Neuronal stem cell (in vitro differentiated cells): ENCODE measurements around the gene RAC2.
"Not testable (repeated sequence)": the region's sequence is repeated elsewhere in the genome, so short reads cannot be mapped to it uniquely, and the experiment has no call there.

Source experiments
- DNase-seq: peaks from one replicate; pipeline ENCODE4 v3.0.0-alpha.2; 2013; ENCODE audit warnings: low spot score
- H2AFZ ChIP-seq: one replicate; pipeline ENCODE4 v1.6.1; 2013; ENCODE audit warnings: mild to moderate bottlenecking, low read length, inconsistent platforms
- H2AK5ac ChIP-seq: 2 replicates; pipeline ENCODE4 v1.6.1; 2013; ENCODE audit warnings: low read depth, mild to moderate bottlenecking, inconsistent platforms, low read length, moderate library complexity, mixed read lengths
- H2BK120ac ChIP-seq: 2 replicates; pipeline ENCODE4 v1.6.1; 2013; ENCODE audit warnings: low read depth, mild to moderate bottlenecking, inconsistent platforms, low read length, moderate library complexity, mixed read lengths
- H2BK12ac ChIP-seq: one replicate; pipeline ENCODE4 v1.6.1; 2013; ENCODE audit warnings: low read length, inconsistent platforms
- H2BK15ac ChIP-seq: 2 replicates; pipeline ENCODE4 v1.6.1; 2013; ENCODE audit warnings: mild to moderate bottlenecking, low read length, inconsistent platforms, mixed read lengths
- H2BK5ac ChIP-seq: one replicate; pipeline ENCODE4 v1.6.1; 2013; ENCODE audit warnings: inconsistent platforms, mild to moderate bottlenecking, low read length, moderate library complexity
- H3K14ac ChIP-seq: one replicate; pipeline ENCODE4 v1.6.1; 2013; ENCODE audit warnings: low read length, inconsistent platforms
- H3K18ac ChIP-seq: 2 replicates; pipeline ENCODE4 v1.6.1; 2013; ENCODE audit warnings: low read length, inconsistent platforms
- H3K23ac ChIP-seq: 2 replicates; pipeline ENCODE4 v1.6.1; 2013; ENCODE audit warnings: low read depth, mild to moderate bottlenecking, mixed read lengths, low read length, inconsistent platforms; ENCODE audit not compliant: poor library complexity
- H3K27ac ChIP-seq: replicated peaks from 3 replicates; pipeline ENCODE4 v1.5.1; 2013; ENCODE audit warnings: low read length, inconsistent platforms
- H3K27me3 ChIP-seq, 3 experiments: 2 replicates each; pipeline ENCODE4 v1.6.1; 2013; ENCODE audit warnings: low read length in 3 of 3, mild to moderate bottlenecking in 2 of 3, inconsistent platforms in 1 of 3, low read depth in 1 of 3, mixed read lengths in 1 of 3, moderate library complexity in 1 of 3; ENCODE audit not compliant: control insufficient read depth in 3 of 3, insufficient read depth in 3 of 3
- H3K36me3 ChIP-seq, 2 donors: replicated peaks in 1 of 2; 2 replicates each; pipeline ENCODE4 v1.6.1; 2013; ENCODE audit warnings: low read length in 2 of 2; ENCODE audit not compliant: control insufficient read depth in 2 of 2, insufficient read depth in 2 of 2
- H3K4ac ChIP-seq: 2 replicates; pipeline ENCODE4 v1.6.1; 2013; ENCODE audit warnings: inconsistent platforms, mild to moderate bottlenecking, low read length, moderate library complexity
- H3K4me1 ChIP-seq, 2 donors: 1 replicate in 1 of 2; 2 replicates in 1 of 2; pipeline ENCODE4 v1.6.1; 2013; ENCODE audit warnings: low read length in 2 of 2, low read depth in 1 of 2; ENCODE audit not compliant: control insufficient read depth in 2 of 2, insufficient read depth in 1 of 2
- H3K4me2 ChIP-seq: one replicate; pipeline ENCODE4 v1.6.1; 2013; ENCODE audit warnings: mild to moderate bottlenecking, low read length, inconsistent platforms; ENCODE audit not compliant: insufficient read depth, poor library complexity, severe bottlenecking
- H3K4me3 ChIP-seq, 2 donors: 2 replicates each; pipeline ENCODE4 v1.5.1; 2013; ENCODE audit warnings: low read length in 2 of 2, mild to moderate bottlenecking in 2 of 2, inconsistent platforms in 1 of 2, moderate library complexity in 1 of 2
- H3K79me1 ChIP-seq: one replicate; pipeline ENCODE4 v1.6.1; 2013; ENCODE audit warnings: low read depth, mild to moderate bottlenecking, inconsistent platforms, low read length, moderate library complexity
- H3K9ac ChIP-seq: one replicate; pipeline ENCODE4 v1.6.1; 2013; ENCODE audit warnings: mild to moderate bottlenecking, low read depth, low read length, inconsistent platforms; ENCODE audit not compliant: poor library complexity
- H3K9me3 ChIP-seq, 2 donors: replicated peaks in 1 of 2; 2 replicates each; pipeline versions ENCODE3 to v1.6.1; 2013; ENCODE audit warnings: low read length in 2 of 2, mild to moderate bottlenecking in 2 of 2, inconsistent platforms in 1 of 2, low read depth in 1 of 2, mixed read lengths in 1 of 2, moderate library complexity in 1 of 2; ENCODE audit not compliant: control insufficient read depth in 2 of 2, insufficient read depth in 1 of 2
- H4K8ac ChIP-seq: one replicate; pipeline ENCODE4 v1.6.1; 2013; ENCODE audit warnings: low read depth, mild to moderate bottlenecking, inconsistent platforms, low read length, moderate library complexity
- H4K91ac ChIP-seq: one replicate; pipeline ENCODE4 v1.6.1; 2013; ENCODE audit warnings: low read length, low read depth, mild to moderate bottlenecking, inconsistent platforms; ENCODE audit not compliant: poor library complexity
- WGBS, 2 donors: extraction: QIAGEN DNeasy Blood & Tissue Kit; methylation state at CpG; one replicate each; pipeline ENCODE4 v1.1.7; 2013; ENCODE audit warnings: missing lambda C conversion rate in 2 of 2, mixed read lengths in 1 of 2; ENCODE audit not compliant: insufficient read length in 2 of 2, insufficient replicate concordance in 1 of 2; ENCODE audit errors: extremely low coverage in 2 of 2; 5-methylcytosine and 5-hydroxymethylcytosine counted together

The RAC2 gene

GRCh38 chr22:37251836-37252235 lies 7.8 kb upstream of the RAC2 start:
- H4K91ac ChIP-seq, DNase-seq, H3K27me3 ChIP-seq, H4K8ac ChIP-seq, H3K27ac ChIP-seq, H3K36me3 ChIP-seq, H3K4me3 ChIP-seq, H3K18ac ChIP-seq, H2AK5ac ChIP-seq, H3K14ac ChIP-seq, H3K4ac ChIP-seq, H3K4me2 ChIP-seq, H3K9me3 ChIP-seq, H3K9ac ChIP-seq, H2BK12ac ChIP-seq, H3K4me1 ChIP-seq, H2AFZ ChIP-seq, H3K79me1 ChIP-seq, H2BK120ac ChIP-seq, H3K23ac ChIP-seq, H2BK15ac ChIP-seq, H2BK5ac ChIP-seq: not testable (repeated sequence)
- WGBS, 2 donors, result no CpG with 5 or more reads among the region's 8 CpGs

GRCh38 chr22:37249986-37250385 lies 5.9 kb upstream of the RAC2 start:
- no CpG with 5 or more reads among the region's 12 CpGs for WGBS, 2 donors
- Histone ChIP-seq H3K27me3 (peaks cover 0 to 3% (median 0%) of the 10 kb centered on the region in 3 experiments), H2BK12ac (no peak overlapping the region), H3K36me3 (no peaks in the 10 kb centered on the region), H3K9me3 (no peaks in the 10 kb centered on the region), H2AFZ (no peak overlapping the region), H3K4me1 (peaks cover 0 to 2% of the 10 kb centered on the region in 2 donors), H2AK5ac (no peak overlapping the region), H2BK15ac (no peak overlapping the region), H2BK5ac (no peak overlapping the region), H3K9ac (no peak overlapping the region), H3K4me2 (no peak overlapping the region), H3K4me3 (no peak overlapping the region), H3K18ac (no peak overlapping the region), H3K14ac (no peak overlapping the region), H4K91ac (no peak overlapping the region), H3K4ac (no peak overlapping the region), H4K8ac (no peak overlapping the region), H3K27ac (no peak overlapping the region), H3K23ac (no peak overlapping the region), H3K79me1 (no peaks in the 10 kb centered on the region), H2BK120ac (no peak overlapping the region)
- no peak for DNase-seq

- no peak overlapping the region for H3K4me2 ChIP-seq
- no peak overlapping the region for H3K14ac ChIP-seq
- H2BK12ac ChIP-seq, result no peak overlapping the region
- H2BK120ac ChIP-seq, result no peak overlapping the region
- no peaks in the 10 kb centered on the region for H3K36me3 ChIP-seq
- DNase-seq, result no peak
- peaks cover 1 to 2% of the 10 kb centered on the region in 2 donors for H3K4me1 ChIP-seq
- H3K23ac ChIP-seq, result no peak overlapping the region
- H3K9me3 ChIP-seq, result no peaks in the 10 kb centered on the region
- no peak overlapping the region for H4K8ac ChIP-seq
- no peak overlapping the region for H3K18ac ChIP-seq
- no peak overlapping the region for H2BK5ac ChIP-seq
- no peak overlapping the region for H2BK15ac ChIP-seq
- H3K27ac ChIP-seq, result no peak overlapping the region
- no CpG with 5 or more reads among the region's 6 CpGs for WGBS, 2 donors
- no peaks in the 10 kb centered on the region for H3K27me3 ChIP-seq
- H4K91ac ChIP-seq, result no peak overlapping the region
- no peak overlapping the region for H3K4me3 ChIP-seq
- no peaks in the 10 kb centered on the region for H3K79me1 ChIP-seq
- H2AFZ ChIP-seq, result no peak overlapping the region
- no peak overlapping the region for H2AK5ac ChIP-seq
- no peak overlapping the region for H3K4ac ChIP-seq
- H3K9ac ChIP-seq, result no peak overlapping the region
These were observed 4.2 kb upstream of the RAC2 start for GRCh38 chr22:37248251-37248650.

- H3K14ac ChIP-seq, result no peak overlapping the region
- no peak overlapping the region for H3K23ac ChIP-seq
- H3K9me3 ChIP-seq, result no peaks in the 10 kb centered on the region
- H2BK5ac ChIP-seq, result no peak overlapping the region
- WGBS, 2 donors, result no CpG with 5 or more reads among the region's 6 CpGs
- H2BK12ac ChIP-seq, result no peak overlapping the region
- H4K91ac ChIP-seq, result no peak overlapping the region
- H3K27me3 ChIP-seq, result peaks cover 0 to 4% (median 0%) of the 10 kb centered on the region in 3 experiments
- H2BK120ac ChIP-seq, result no peak overlapping the region
- peaks cover 7 to 9% of the 10 kb centered on the region in 2 donors for H3K4me1 ChIP-seq
- H3K79me1 ChIP-seq, result no peaks in the 10 kb centered on the region
- no peak for DNase-seq
- H3K27ac ChIP-seq, result no peak overlapping the region
- no peak overlapping the region for H4K8ac ChIP-seq
- H3K4me3 ChIP-seq, result no peak overlapping the region
- H3K36me3 ChIP-seq, result no peaks in the 10 kb centered on the region
- no peak overlapping the region for H2BK15ac ChIP-seq
- H3K18ac ChIP-seq, result no peak overlapping the region
- H2AK5ac ChIP-seq, result no peak overlapping the region
- H3K9ac ChIP-seq, result no peak overlapping the region
- no peak overlapping the region for H3K4ac ChIP-seq
- H2AFZ ChIP-seq, result no peak overlapping the region
- H3K4me2 ChIP-seq, result no peak overlapping the region
These were observed 1.7 kb upstream of the RAC2 start for GRCh38 chr22:37245740-37246139.
